ENCODE measurements around the gene TRIM49D1. TPM values are rescaled to one million over a fixed set of nuclear protein-coding genes. Genes with fewer than 3 reads are reported as not detected.
"Not testable (repeated sequence)": the region's sequence is repeated elsewhere in the genome, so short reads cannot be mapped to it uniquely, and the experiment has no call there.

Gene TRIM49D1, protein sequence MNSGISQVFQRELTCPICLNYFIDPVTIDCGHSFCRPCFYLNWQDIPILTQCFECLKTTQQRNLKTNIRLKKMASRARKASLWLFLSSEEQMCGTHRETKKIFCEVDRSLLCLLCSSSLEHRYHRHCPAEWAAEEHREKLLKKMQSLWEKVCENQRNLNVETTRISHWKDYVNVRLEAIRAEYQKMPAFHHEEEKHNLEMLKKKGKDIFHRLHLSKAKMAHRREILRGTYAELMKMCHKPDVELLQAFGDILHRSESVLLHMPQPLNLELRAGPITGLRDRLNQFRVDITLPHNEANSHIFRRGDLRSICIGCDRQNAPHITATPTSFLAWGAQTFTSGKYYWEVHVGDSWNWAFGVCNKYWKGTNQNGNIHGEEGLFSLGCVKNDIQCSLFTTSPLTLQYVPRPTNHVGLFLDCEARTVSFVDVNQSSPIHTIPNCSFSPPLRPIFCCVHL
- total RNA-seq (ENCODE audit: unreplicated experiment) = not detected
- long read RNA-seq = 0 reads

DNA sequence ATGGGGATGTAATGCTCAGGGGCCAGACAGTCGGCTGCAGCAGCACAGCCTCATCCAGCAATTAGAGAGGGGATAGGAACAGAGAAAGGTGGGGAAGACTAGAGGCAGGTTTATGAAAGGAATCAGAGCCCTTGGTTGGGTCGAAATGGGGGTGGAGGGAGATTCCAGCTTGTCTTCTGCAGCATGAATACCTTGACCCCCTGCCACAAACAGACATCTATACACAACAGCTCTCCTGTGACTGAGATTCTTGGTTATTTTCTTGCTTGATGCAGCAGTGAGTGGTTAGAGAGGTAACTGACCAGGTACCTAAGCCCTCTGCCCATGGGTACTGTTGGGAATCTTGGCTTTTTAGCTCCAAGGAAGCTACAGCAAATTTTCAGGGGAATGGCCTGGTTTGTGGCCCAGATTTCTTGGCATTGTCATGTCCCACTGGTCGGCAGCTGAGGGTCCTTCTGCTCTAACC is at the start of gene TRIM49D1:
Gene TRIM49D1, minus strand, starts transcription at position 51 of the 466 bp plus-strand sequence. CDS start 4,535 bp downstream, outside the sequence.
- TF ChIP-seq, protein P1, sequence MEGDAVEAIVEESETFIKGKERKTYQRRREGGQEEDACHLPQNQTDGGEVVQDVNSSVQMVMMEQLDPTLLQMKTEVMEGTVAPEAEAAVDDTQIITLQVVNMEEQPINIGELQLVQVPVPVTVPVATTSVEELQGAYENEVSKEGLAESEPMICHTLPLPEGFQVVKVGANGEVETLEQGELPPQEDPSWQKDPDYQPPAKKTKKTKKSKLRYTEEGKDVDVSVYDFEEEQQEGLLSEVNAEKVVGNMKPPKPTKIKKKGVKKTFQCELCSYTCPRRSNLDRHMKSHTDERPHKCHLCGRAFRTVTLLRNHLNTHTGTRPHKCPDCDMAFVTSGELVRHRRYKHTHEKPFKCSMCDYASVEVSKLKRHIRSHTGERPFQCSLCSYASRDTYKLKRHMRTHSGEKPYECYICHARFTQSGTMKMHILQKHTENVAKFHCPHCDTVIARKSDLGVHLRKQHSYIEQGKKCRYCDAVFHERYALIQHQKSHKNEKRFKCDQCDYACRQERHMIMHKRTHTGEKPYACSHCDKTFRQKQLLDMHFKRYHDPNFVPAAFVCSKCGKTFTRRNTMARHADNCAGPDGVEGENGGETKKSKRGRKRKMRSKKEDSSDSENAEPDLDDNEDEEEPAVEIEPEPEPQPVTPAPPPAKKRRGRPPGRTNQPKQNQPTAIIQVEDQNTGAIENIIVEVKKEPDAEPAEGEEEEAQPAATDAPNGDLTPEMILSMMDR (IDR thresholded peaks at IDR 0.05; ENCODE audit: unreplicated experiment) = no peak
- Mint-ChIP-seq H3K36me3 (ENCODE audit: low read depth, unreplicated experiment) (no peaks in the 10 kb centered on the region), H3K4me3 (ENCODE audit: unreplicated experiment) (no peak within 1 kb of the TSS), H3K27me3 (ENCODE audit: unreplicated experiment) (peaks cover 2% of the 10 kb centered on the region), H3K4me1 (ENCODE audit: unreplicated experiment) (no peaks in the 10 kb centered on the region), H3K27ac (ENCODE audit: unreplicated experiment) (no peak within 1 kb of the TSS), H3K9me3 (ENCODE audit: unreplicated experiment) (no peaks in the 10 kb centered on the region)
- no peak for DNase-seq (ENCODE audit: low spot score)

DNA sequence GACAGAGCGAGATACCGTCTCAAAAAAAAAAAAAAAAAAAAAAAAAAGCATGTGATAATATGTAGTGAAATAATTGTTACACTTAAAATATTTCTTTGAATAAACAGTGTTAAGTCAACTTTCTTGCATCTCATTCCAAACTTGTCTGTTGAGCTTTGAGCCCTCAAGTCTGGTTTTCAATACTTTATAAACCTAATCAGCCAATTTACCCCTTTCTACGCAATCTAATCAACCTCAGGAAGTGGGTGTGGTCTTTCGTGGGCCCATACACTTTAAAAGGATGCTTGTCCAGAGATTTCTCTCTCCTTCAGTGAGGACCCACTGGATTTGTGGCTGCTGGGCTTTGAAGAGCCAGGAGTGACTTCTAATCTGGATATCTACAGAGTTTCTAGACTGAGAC is 43.7 kb upstream of the TRIM49D1 start, which contains the start of gene TRIM64:
Gene TRIM64, plus strand, starts transcription at position 301 of the 400 bp plus-strand sequence. CDS start 2,467 bp downstream, outside the sequence.
- H3K36me3 Mint-ChIP-seq (ENCODE audit: low read depth, unreplicated experiment); DNase-seq (ENCODE audit: low spot score); H3K4me3 Mint-ChIP-seq (ENCODE audit: unreplicated experiment); H3K27ac Mint-ChIP-seq (ENCODE audit: unreplicated experiment); H3K9me3 Mint-ChIP-seq (ENCODE audit: unreplicated experiment); H3K4me1 Mint-ChIP-seq (ENCODE audit: unreplicated experiment); H3K27me3 Mint-ChIP-seq (ENCODE audit: unreplicated experiment): not testable (repeated sequence)

DNA sequence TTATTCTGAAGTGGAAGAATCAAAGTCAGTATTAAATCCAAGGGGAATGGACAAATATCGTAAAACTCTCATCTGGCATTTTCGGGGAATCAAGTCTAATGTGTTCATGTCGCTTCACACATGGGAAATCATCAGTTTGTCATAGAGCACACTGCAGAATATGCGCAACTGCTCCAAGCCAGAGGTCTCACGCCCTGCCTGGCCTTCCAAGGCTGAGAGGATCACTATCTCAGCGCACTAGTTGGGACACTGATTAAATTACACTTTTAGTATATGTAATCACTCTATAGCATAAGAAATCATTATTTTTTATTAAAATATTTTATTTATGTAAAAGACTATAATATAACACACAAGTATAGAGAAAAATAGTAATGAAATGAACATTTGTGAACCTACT is 38.8 kb upstream of the TRIM49D1 start:
- not testable (repeated sequence) for H3K27ac Mint-ChIP-seq (ENCODE audit: unreplicated experiment)

DNA sequence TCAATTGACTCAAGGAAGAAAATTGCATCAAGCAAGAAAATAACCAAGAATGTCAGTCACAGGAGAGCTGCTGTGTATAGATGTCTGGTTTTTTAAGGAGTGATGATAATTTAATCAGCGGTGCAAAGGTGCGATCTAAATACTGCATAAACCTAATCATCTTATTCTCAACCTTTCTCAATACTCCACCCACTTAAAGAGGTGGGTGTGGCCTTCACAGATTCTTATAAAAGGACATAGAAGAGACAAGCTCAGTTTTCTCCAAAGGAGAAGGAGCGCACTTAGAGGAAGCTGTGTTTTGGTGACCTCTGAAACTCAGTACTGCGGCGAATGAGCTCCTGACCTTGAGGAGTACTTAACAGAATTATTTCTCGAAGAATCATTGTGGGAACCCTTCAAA is 1.7 kb upstream of the TRIM49D1 start, which contains the start of gene TRIM49D2:
Gene TRIM49D2, plus strand, starts transcription at position 301 of the 400 bp plus-strand sequence. CDS start 2,698 bp downstream, outside the sequence.
- H3K27ac Mint-ChIP-seq (ENCODE audit: unreplicated experiment); DNase-seq (ENCODE audit: low spot score); H3K9me3 Mint-ChIP-seq (ENCODE audit: unreplicated experiment); H3K36me3 Mint-ChIP-seq (ENCODE audit: low read depth, unreplicated experiment); H3K4me3 Mint-ChIP-seq (ENCODE audit: unreplicated experiment); H3K4me1 Mint-ChIP-seq (ENCODE audit: unreplicated experiment); H3K27me3 Mint-ChIP-seq (ENCODE audit: unreplicated experiment): not testable (repeated sequence)

More for the DNA sequence above, 38.8 kb upstream of the TRIM49D1 start:
- H3K4me1 Mint-ChIP-seq (ENCODE audit: unreplicated experiment); H3K4me3 Mint-ChIP-seq (ENCODE audit: unreplicated experiment); DNase-seq (ENCODE audit: low spot score); H3K36me3 Mint-ChIP-seq (ENCODE audit: low read depth, unreplicated experiment); H3K9me3 Mint-ChIP-seq (ENCODE audit: unreplicated experiment); H3K27me3 Mint-ChIP-seq (ENCODE audit: unreplicated experiment): not testable (repeated sequence)

DNA sequence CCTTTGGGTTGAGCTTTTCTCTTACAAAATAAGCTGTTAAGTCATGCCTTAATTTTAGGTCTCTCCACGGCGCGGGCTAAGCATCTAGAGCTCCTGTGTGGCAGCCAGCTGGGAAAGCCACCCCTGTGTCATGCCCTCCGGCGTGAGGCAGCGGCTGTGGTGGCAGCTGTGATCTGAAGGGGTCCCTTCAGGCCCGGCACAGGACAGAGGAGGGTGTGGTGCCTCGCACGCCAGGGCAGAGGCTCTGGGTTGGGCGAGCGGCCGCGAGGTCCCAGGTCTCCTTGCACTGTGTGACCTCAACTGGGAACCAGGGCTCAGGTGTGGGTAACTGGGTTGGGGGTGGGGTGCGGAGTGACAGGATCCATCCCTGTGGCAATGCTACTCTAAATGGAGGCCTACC is 21.2 kb downstream of the TRIM49D1 start:
- H3K27ac Mint-ChIP-seq (ENCODE audit: unreplicated experiment); H3K9me3 Mint-ChIP-seq (ENCODE audit: unreplicated experiment); H3K4me1 Mint-ChIP-seq (ENCODE audit: unreplicated experiment); H3K27me3 Mint-ChIP-seq (ENCODE audit: unreplicated experiment); H3K4me3 Mint-ChIP-seq (ENCODE audit: unreplicated experiment); DNase-seq (ENCODE audit: low spot score); H3K36me3 Mint-ChIP-seq (ENCODE audit: low read depth, unreplicated experiment): not testable (repeated sequence)

DNA sequence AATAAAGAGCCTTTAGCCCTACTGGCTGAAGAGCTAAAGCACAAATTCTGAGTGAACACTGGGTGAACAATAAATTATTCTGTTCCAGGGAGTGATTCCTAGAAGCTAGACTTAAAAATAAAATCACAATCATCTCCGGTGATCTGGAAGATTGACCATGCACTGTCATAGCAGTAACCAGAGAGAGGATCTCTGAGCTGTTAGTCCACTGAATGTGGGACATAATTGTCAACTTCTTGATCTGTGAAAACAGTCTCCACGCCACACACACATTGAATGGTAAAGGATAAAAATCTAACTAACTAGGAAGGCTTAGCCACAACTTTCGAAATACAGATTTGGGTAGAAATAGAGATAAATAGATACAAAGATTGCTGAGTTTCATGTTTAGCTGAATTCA is 28.8 kb downstream of the TRIM49D1 start:
- not testable (repeated sequence) for H3K4me1 Mint-ChIP-seq (ENCODE audit: unreplicated experiment); H3K27ac Mint-ChIP-seq (ENCODE audit: unreplicated experiment); DNase-seq (ENCODE audit: low spot score); H3K36me3 Mint-ChIP-seq (ENCODE audit: low read depth, unreplicated experiment); H3K27me3 Mint-ChIP-seq (ENCODE audit: unreplicated experiment); H3K9me3 Mint-ChIP-seq (ENCODE audit: unreplicated experiment); H3K4me3 Mint-ChIP-seq (ENCODE audit: unreplicated experiment)

DNA sequence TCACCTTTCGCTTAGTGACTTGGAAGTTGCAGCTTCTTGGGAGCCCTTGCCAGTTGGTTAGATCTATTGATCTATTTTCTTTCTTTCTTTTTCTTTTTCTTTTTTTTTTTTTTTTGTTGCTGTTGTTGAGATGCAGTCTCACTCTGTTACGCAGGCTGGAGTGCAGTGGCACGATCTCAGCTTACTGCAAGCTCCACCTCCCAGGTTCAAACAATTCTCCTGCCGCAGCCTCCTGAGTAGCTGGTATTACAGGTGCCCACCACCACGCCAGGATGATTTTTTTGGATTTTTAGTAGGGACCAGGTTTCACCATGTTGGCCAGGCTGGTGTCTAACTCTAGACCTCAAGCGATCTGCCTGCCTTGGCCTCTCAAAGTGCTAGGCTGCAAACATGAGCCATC is 44.5 kb downstream of the TRIM49D1 start:
- H3K4me3 Mint-ChIP-seq (ENCODE audit: unreplicated experiment); H3K36me3 Mint-ChIP-seq (ENCODE audit: low read depth, unreplicated experiment); H3K27ac Mint-ChIP-seq (ENCODE audit: unreplicated experiment); DNase-seq (ENCODE audit: low spot score); H3K9me3 Mint-ChIP-seq (ENCODE audit: unreplicated experiment); H3K4me1 Mint-ChIP-seq (ENCODE audit: unreplicated experiment); H3K27me3 Mint-ChIP-seq (ENCODE audit: unreplicated experiment): not testable (repeated sequence)

DNA sequence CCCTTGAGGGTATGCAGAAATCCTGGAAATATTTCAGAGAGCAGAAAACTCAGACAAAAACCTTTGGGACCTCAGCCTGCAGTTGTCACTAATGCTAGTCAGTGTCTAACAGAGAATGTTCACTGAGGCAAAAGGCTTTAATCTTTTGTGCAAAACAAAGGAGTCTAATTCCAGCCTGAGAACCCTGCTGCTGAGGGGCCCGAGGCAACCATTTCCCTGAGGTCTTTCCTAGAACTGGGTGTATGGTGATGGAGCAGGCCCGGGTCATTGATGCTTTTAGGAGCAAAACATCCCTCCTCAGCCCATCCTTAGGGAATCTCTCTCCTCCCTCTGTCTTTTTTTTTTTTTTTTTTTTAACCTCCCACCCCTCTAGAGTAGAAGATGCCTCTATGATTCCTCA is 49.5 kb downstream of the TRIM49D1 start:
- not testable (repeated sequence) for H3K4me3 Mint-ChIP-seq (ENCODE audit: unreplicated experiment); H3K27ac Mint-ChIP-seq (ENCODE audit: unreplicated experiment); H3K9me3 Mint-ChIP-seq (ENCODE audit: unreplicated experiment); DNase-seq (ENCODE audit: low spot score); H3K27me3 Mint-ChIP-seq (ENCODE audit: unreplicated experiment); H3K36me3 Mint-ChIP-seq (ENCODE audit: low read depth, unreplicated experiment); H3K4me1 Mint-ChIP-seq (ENCODE audit: unreplicated experiment)

DNA sequence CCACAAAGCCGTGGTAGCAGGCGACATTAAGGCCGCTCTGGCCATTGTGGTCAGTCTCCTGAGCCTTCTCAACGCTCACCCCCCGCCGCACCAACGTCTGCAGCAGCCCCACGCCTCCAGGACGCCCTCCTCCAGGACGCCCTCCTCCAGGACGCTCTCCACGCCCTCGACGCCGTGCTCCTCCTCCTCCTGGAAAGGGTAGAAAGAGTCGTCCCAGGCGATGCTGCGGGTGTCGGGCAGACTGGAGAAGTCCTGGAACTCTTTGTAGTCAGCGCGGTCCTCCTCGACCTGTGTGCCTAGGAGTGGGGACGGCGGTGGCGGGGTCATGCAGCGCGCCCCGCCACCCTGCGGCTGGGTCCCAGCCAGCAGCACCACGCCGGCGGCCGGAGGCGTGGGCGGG is 56.8 kb downstream of the TRIM49D1 start:
- H3K27me3 Mint-ChIP-seq (ENCODE audit: unreplicated experiment); H3K36me3 Mint-ChIP-seq (ENCODE audit: low read depth, unreplicated experiment); DNase-seq (ENCODE audit: low spot score); H3K9me3 Mint-ChIP-seq (ENCODE audit: unreplicated experiment); H3K4me3 Mint-ChIP-seq (ENCODE audit: unreplicated experiment); H3K4me1 Mint-ChIP-seq (ENCODE audit: unreplicated experiment); H3K27ac Mint-ChIP-seq (ENCODE audit: unreplicated experiment): not testable (repeated sequence)

DNA sequence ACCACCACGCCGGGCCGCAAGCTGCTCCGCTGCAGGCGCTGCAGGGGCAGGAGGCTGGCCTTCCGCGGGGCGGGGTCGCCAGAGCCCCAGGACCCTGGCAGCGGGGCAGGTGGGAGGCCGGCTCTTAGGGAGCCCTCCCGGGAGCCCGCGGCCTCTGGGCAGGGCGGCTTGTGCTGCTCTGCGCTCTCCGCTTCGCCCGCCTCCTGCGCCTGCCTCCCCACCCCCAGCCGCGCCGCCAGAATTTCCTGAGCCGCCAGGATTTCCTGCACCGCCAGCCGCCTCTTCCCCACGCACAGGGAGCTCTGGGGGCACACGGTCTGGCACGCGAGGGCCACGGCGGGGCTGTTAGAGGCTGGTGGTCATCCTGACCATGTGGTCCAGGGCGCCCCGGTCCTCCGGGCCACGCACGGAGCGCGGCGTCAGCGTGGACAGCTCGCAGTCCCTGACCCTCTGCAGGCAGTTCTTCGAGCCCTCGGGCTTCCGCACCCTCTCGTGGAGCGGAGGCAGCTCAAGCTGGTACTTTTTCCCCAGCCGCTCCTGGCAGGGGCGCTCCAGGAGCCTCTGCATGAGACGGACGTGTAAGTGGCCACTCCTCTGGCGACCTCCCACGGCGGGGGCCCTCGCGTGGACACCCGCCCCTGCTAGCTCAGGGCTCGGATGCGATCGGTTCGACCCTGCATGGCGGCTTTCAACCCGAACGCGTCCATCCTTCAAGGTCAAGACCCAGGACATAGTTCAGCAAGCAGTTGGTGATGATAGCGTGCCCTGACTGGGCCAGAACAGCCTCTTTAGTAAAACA is 57.9 kb downstream of the TRIM49D1 start:
- not testable (repeated sequence) for H3K36me3 Mint-ChIP-seq (ENCODE audit: low read depth, unreplicated experiment); H3K9me3 Mint-ChIP-seq (ENCODE audit: unreplicated experiment); H3K4me3 Mint-ChIP-seq (ENCODE audit: unreplicated experiment); H3K27me3 Mint-ChIP-seq (ENCODE audit: unreplicated experiment); H3K4me1 Mint-ChIP-seq (ENCODE audit: unreplicated experiment); H3K27ac Mint-ChIP-seq (ENCODE audit: unreplicated experiment)
- peak; percentile 7 for DNase-seq (ENCODE audit: low spot score)
